T-helper 1 cell treated with Interleukin-12 subunit alpha and Interleukin-12 subunit beta and Interleukin-4 antibody, amounts not matched to agents 30 ng/mL and 1 ng/mL, for 36 hours (primary cell): Measurements from ENCODE around the gene SRPK3. TPM values are rescaled to one million over a fixed set of nuclear protein-coding genes. Genes with fewer than 3 reads are reported as not detected.
"Not testable (repeated sequence)": the region's sequence is repeated elsewhere in the genome, so short reads cannot be mapped to it uniquely, and the experiment has no call there.

Experiments
- intact Hi-C: fragments of 100-400 bp; cut with micrococcal nuclease; formaldehyde crosslinking; loops from one replicate; pipeline ENCODE4 v1.15.1; 2024
- total RNA-seq: library from RNA; stranded (reverse); gene quantifications from 2 replicates; pipeline ENCODE4 v1.2.3, GENCODE V29; 2022

The SRPK3 gene
- total RNA-seq: not detected in 2 replicates

- intact Hi-C loops: no loop called here
Observed at GRCh38 chrX:153780678-153781427, at the start of gene SRPK3. TSS of gene SRPK3 (plus strand) at chrX:153781041. CDS start at chrX:153781087, 46 bp downstream.

- intact Hi-C loops: no loop called here
Observed at GRCh38 chrX:153731117-153731844, 49.6 kb upstream of the SRPK3 start.

GRCh38 chrX:153731845-153732215 is 49.0 kb upstream of the SRPK3 start:
- intact Hi-C loops: no loop called here

GRCh38 chrX:153732401-153732800 is 48.4 kb upstream of the SRPK3 start:
- intact Hi-C loops: no loop called here

- intact Hi-C loops: no loop called here
Observed at GRCh38 chrX:153733651-153734240, 47.1 kb upstream of the SRPK3 start.

- intact Hi-C loops: no loop called here
Observed at GRCh38 chrX:153734871-153735270, 46.0 kb upstream of the SRPK3 start.

GRCh38 chrX:153735274-153735673 is 45.6 kb upstream of the SRPK3 start:
- intact Hi-C loops: no loop called here

- intact Hi-C loops: no loop called here
Observed at GRCh38 chrX:153736071-153736820, 44.6 kb upstream of the SRPK3 start.

- intact Hi-C loops: no loop called here
Observed at GRCh38 chrX:153736871-153737441, 43.9 kb upstream of the SRPK3 start.

GRCh38 chrX:153738056-153738605 is 42.7 kb upstream of the SRPK3 start:
- intact Hi-C loops: no loop called here

GRCh38 chrX:153739754-153740486 is 40.9 kb upstream of the SRPK3 start:
- intact Hi-C loops: no loop called here

- intact Hi-C loops: no loop called here
Observed at GRCh38 chrX:153740631-153741222, 40.1 kb upstream of the SRPK3 start.

GRCh38 chrX:153741446-153741845 is 39.4 kb upstream of the SRPK3 start:
- intact Hi-C loops: no loop called here

GRCh38 chrX:153742111-153742510 is 38.7 kb upstream of the SRPK3 start:
- intact Hi-C loops: not testable (repeated sequence)

- intact Hi-C loops: not testable (repeated sequence)
Observed at GRCh38 chrX:153742796-153743467, 37.9 kb upstream of the SRPK3 start.

- intact Hi-C loops: not testable (repeated sequence)
Observed at GRCh38 chrX:153743468-153744209, 37.2 kb upstream of the SRPK3 start.

- intact Hi-C loops: no loop called here
Observed at GRCh38 chrX:153744210-153745066, 36.4 kb upstream of the SRPK3 start.

GRCh38 chrX:153745067-153745433 is 35.8 kb upstream of the SRPK3 start:
- intact Hi-C loops: not testable (repeated sequence)
